BLaER1 (cell line): ENCODE measurements around the gene HECTD4.

ENCODE experiments used
- H3K27ac ChIP-seq: shearing (Covaris generic); formaldehyde crosslinking; 2 replicates; pipeline ENCODE4 v1.8.1; 2022
- H3K27me3 ChIP-seq: shearing (Covaris generic); formaldehyde crosslinking; 2 replicates; pipeline ENCODE4 v1.8.1; 2022
- H3K36me3 ChIP-seq: shearing (Covaris generic); formaldehyde crosslinking; 2 replicates; pipeline ENCODE4 v1.8.1; 2022
- H3K4me1 ChIP-seq: shearing (Covaris generic); formaldehyde crosslinking; 2 replicates; pipeline ENCODE4 v1.8.1; 2022
- H3K4me2 ChIP-seq: shearing (Covaris generic); formaldehyde crosslinking; 2 replicates; pipeline ENCODE4 v1.8.1; 2022
- H3K4me3 ChIP-seq: shearing (Covaris generic); formaldehyde crosslinking; 2 replicates; pipeline ENCODE4 v1.8.1; 2022
- H3K9ac ChIP-seq: shearing (Covaris generic); formaldehyde crosslinking; 2 replicates; pipeline ENCODE4 v1.8.1; 2022
- H3K9me3 ChIP-seq: shearing (Covaris generic); formaldehyde crosslinking; 2 replicates; pipeline ENCODE4 v1.8.1; 2022
- H4K20me1 ChIP-seq: shearing (Covaris generic); formaldehyde crosslinking; 2 replicates; pipeline ENCODE4 v1.8.1; 2022
- Cebpa-rat ChIP-seq: shearing (Covaris generic); IDR thresholded peaks from 2 replicates; pipeline ENCODE4 v1.8.1; 2022

The HECTD4 gene

DNA sequence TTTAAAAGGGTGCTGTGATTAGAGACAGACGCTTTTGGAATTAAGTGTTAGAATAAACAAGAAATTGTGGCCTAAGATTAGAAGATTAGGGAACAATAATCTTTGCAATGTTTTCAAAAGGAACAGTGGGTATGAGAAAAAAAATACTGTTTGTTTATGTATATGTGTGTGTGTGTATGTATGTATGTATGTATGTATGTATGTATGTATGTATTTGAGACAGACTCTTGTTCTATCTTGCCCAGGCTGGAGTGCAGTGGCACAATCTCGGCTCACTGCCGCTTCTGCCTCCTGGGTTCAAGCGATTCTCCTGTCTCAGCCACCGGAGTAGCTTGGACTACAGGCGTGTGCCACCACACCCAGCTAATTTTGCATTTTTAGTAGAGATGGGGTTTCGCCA is 175.3 kb downstream of the HECTD4 start:
- Histone ChIP-seq H3K27ac (no peak overlapping the region), H3K9ac (no peak overlapping the region), H3K4me3 (no peak overlapping the region), H4K20me1 (no peaks in the 10 kb centered on the region), H3K4me2 (no peak overlapping the region), H3K4me1 (no peaks in the 10 kb centered on the region), H3K36me3 (peaks cover 100% of the 10 kb centered on the region), H3K9me3 (no peaks in the 10 kb centered on the region), H3K27me3 (no peaks in the 10 kb centered on the region)
- no peak for TF ChIP-seq Cebpa-rat

DNA sequence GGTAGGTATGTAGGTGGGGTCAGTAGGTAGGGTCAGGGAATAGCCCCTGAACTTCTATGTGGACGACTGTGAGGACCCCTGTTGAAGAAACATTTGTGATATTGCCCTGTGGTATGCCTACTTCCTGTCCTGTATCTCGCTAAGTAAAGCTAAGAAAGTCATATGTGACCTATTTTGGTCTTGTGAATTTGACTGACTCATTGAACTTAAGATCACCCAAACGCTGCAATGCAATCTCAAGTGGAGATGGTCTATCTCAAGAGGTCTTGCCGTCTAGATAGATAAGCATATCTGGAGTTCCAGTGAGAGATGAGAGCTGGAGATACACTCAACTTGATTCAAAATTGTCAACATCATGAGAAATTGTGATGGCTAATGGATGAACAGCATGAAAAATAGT is 183.1 kb downstream of the HECTD4 start:
- Histone ChIP-seq H3K9me3 (no peaks in the 10 kb centered on the region), H3K4me3 (no peak overlapping the region), H3K27me3 (no peaks in the 10 kb centered on the region), H3K36me3 (peaks cover 94% of the 10 kb centered on the region), H3K27ac (no peak overlapping the region), H4K20me1 (no peaks in the 10 kb centered on the region), H3K4me2 (no peak overlapping the region), H3K9ac (no peak overlapping the region), H3K4me1 (no peaks in the 10 kb centered on the region)
- no peak for TF ChIP-seq Cebpa-rat

- no peaks in the 10 kb centered on the region for H3K9me3 ChIP-seq
- H4K20me1 ChIP-seq, result no peaks in the 10 kb centered on the region
- H3K4me3 ChIP-seq, result no peak overlapping the region
- no peaks in the 10 kb centered on the region for H3K27me3 ChIP-seq
- H3K4me1 ChIP-seq, result no peaks in the 10 kb centered on the region
- peaks cover 94% of the 10 kb centered on the region for H3K36me3 ChIP-seq
- TF ChIP-seq Cebpa-rat, result no peak
- H3K4me2 ChIP-seq, result no peak overlapping the region
- no peak overlapping the region for H3K27ac ChIP-seq
- no peak overlapping the region for H3K9ac ChIP-seq
These were observed 184.0 kb downstream of the HECTD4 start for GRCh38 chr12:112198120-112198733.

DNA sequence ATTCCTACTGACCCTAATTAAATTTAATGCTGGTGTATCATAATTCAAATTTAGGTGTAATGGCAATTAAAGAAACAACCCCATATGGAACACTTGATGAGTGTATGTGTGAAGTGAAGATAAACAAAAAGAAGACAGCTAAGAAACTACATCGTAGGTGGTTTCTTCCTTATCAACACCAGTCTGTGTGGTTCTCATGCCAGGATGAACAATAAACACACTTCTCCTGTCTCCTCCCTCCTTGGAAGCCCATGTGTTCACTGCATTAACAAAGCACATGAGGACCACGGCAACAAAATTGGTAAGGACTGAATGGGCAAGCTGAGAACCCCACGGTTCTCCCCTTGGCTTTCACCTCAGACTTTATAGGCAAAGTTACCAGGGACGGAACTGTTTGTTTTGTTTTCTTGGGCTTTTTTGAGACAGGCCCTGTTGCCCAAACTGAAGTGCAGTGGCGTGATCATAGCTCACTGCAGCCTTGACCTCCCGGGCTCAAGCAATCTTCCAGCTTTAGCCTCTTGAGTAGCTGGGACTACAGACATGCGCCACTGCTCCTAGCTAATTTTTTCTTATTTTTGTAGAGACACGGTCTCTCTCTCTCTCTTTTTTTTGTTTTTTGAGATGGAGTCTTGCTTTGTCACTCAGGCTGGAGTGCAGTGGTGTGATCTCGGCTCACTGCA is 185.9 kb downstream of the HECTD4 start:
- Histone ChIP-seq H3K4me1 (no peaks in the 10 kb centered on the region), H4K20me1 (no peaks in the 10 kb centered on the region), H3K4me3 (no peak overlapping the region), H3K27ac (no peak overlapping the region), H3K4me2 (no peak overlapping the region), H3K27me3 (no peaks in the 10 kb centered on the region), H3K9ac (no peak overlapping the region), H3K36me3 (peaks cover 99% of the 10 kb centered on the region), H3K9me3 (no peaks in the 10 kb centered on the region)
- no peak for TF ChIP-seq Cebpa-rat

GRCh38 chr12:112194601-112195247 is 187.5 kb downstream of the HECTD4 start:
- no peaks in the 10 kb centered on the region for H3K27me3 ChIP-seq
- no peak for TF ChIP-seq Cebpa-rat
- no peaks in the 10 kb centered on the region for H3K9me3 ChIP-seq
- H3K4me3 ChIP-seq, result no peak overlapping the region
- H3K4me1 ChIP-seq, result no peaks in the 10 kb centered on the region
- H4K20me1 ChIP-seq, result no peaks in the 10 kb centered on the region
- H3K4me2 ChIP-seq, result no peak overlapping the region
- no peak overlapping the region for H3K27ac ChIP-seq
- no peak overlapping the region for H3K9ac ChIP-seq
- peaks cover 99% of the 10 kb centered on the region for H3K36me3 ChIP-seq

DNA sequence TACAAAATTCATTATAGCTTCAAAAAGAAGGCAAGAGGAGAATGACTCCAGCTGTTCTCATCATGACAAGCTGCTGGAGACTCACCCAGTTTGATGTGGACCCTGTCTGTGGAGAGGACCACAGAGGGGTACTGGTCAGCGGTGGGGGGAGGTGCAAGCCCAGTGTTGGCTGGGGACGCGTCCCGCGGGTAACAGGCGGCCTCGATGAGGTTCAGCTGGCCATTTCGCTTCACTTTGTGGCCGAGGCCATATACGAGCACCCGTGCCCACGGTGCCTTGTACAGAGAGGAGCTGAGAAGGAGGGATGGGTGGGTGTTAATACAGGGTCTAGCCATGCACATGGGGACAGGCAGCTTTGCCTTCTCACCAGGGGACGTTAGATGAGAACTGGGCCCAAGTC is 189.8 kb downstream of the HECTD4 start:
- H3K36me3 ChIP-seq, result peaks cover 100% of the 10 kb centered on the region
- no peaks in the 10 kb centered on the region for H3K9me3 ChIP-seq
- no peaks in the 10 kb centered on the region for H3K27me3 ChIP-seq
- no peak overlapping the region for H3K9ac ChIP-seq
- no peaks in the 10 kb centered on the region for H4K20me1 ChIP-seq
- H3K27ac ChIP-seq, result no peak overlapping the region
- no peaks in the 10 kb centered on the region for H3K4me1 ChIP-seq
- H3K4me3 ChIP-seq, result no peak overlapping the region
- no peak for TF ChIP-seq Cebpa-rat
- H3K4me2 ChIP-seq, result no peak overlapping the region

- Histone ChIP-seq H3K4me1 (no peaks in the 10 kb centered on the region), H3K4me3 (no peak overlapping the region), H3K9ac (no peak overlapping the region), H3K27ac (no peak overlapping the region), H4K20me1 (no peaks in the 10 kb centered on the region), H3K9me3 (no peaks in the 10 kb centered on the region), H3K27me3 (no peaks in the 10 kb centered on the region), H3K36me3 (peaks cover 100% of the 10 kb centered on the region), H3K4me2 (no peak overlapping the region)
- TF ChIP-seq Cebpa-rat, result no peak
These were observed 190.3 kb downstream of the HECTD4 start for GRCh38 chr12:112191840-112192321.

GRCh38 chr12:112191201-112191600 is 191.0 kb downstream of the HECTD4 start:
- Histone ChIP-seq H3K9me3 (no peaks in the 10 kb centered on the region), H3K9ac (no peak overlapping the region), H3K27ac (no peak overlapping the region), H3K4me1 (no peaks in the 10 kb centered on the region), H3K4me3 (no peak overlapping the region), H3K4me2 (no peak overlapping the region), H4K20me1 (no peaks in the 10 kb centered on the region), H3K36me3 (peaks cover 100% of the 10 kb centered on the region), H3K27me3 (no peaks in the 10 kb centered on the region)
- no peak for TF ChIP-seq Cebpa-rat

GRCh38 chr12:112190231-112191025 is 191.8 kb downstream of the HECTD4 start:
- Histone ChIP-seq H3K36me3 (peaks cover 100% of the 10 kb centered on the region), H3K4me3 (no peak overlapping the region), H3K9ac (no peak overlapping the region), H3K27me3 (no peaks in the 10 kb centered on the region), H3K4me1 (no peaks in the 10 kb centered on the region), H3K27ac (no peak overlapping the region), H4K20me1 (no peaks in the 10 kb centered on the region), H3K9me3 (no peaks in the 10 kb centered on the region), H3K4me2 (no peak overlapping the region)
- no peak for TF ChIP-seq Cebpa-rat
